ENCODE results near the gene SRRM3. TPM values are rescaled to one million over a fixed set of nuclear protein-coding genes. Genes with fewer than 3 reads are reported as not detected.
"Not testable (repeated sequence)": the region's sequence is repeated elsewhere in the genome, so short reads cannot be mapped to it uniquely, and the experiment has no call there.

The SRRM3 gene
- total RNA-seq, 4 donors from 2014 or later, result 8.0 to 22.4 (median 10.8) TPM

- no peak overlapping the region for H3K4me3 ChIP-seq
- no peak for TF ChIP-seq POLR2A (IDR thresholded peaks at IDR 0.05)
- TF ChIP-seq, protein P1, sequence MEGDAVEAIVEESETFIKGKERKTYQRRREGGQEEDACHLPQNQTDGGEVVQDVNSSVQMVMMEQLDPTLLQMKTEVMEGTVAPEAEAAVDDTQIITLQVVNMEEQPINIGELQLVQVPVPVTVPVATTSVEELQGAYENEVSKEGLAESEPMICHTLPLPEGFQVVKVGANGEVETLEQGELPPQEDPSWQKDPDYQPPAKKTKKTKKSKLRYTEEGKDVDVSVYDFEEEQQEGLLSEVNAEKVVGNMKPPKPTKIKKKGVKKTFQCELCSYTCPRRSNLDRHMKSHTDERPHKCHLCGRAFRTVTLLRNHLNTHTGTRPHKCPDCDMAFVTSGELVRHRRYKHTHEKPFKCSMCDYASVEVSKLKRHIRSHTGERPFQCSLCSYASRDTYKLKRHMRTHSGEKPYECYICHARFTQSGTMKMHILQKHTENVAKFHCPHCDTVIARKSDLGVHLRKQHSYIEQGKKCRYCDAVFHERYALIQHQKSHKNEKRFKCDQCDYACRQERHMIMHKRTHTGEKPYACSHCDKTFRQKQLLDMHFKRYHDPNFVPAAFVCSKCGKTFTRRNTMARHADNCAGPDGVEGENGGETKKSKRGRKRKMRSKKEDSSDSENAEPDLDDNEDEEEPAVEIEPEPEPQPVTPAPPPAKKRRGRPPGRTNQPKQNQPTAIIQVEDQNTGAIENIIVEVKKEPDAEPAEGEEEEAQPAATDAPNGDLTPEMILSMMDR (IDR thresholded peaks at IDR 0.05), result no peak
- WGBS, 2 donors, result 90 to 94% methylated on average over 6 to 9 of the region's 19 CpGs
- no peaks in the 10 kb centered on the region for H3K9me3 ChIP-seq
- no peaks in the 10 kb centered on the region for H3K36me3 ChIP-seq
- H3K27me3 ChIP-seq, result no peaks in the 10 kb centered on the region
- H3K4me1 ChIP-seq, result peaks cover 3 to 13% (median 6%) of the 10 kb centered on the region in 3 donors
- no peak for DNase-seq
- intact Hi-C loops (cut with DNase I), result no loop called here
- H3K27ac ChIP-seq, result peak overlapping the region in 3 of 4 donors; percentile 73 to 90 (median 89)
Observed at GRCh38 chr7:76165106-76165972, 36.4 kb upstream of the SRRM3 start.

- no peak for TF ChIP-seq POLR2A (IDR thresholded peaks at IDR 0.05)
- TF ChIP-seq, protein P1 (IDR thresholded peaks at IDR 0.05), result no peak
- no peak for DNase-seq
- peak overlapping the region; percentile 52 to 83 (median 73) for H3K4me3 ChIP-seq
- WGBS, 2 donors, result 57 to 73% methylated on average over 14 to 15 of the region's 15 CpGs
- no peaks in the 10 kb centered on the region for H3K36me3 ChIP-seq
- H3K27ac ChIP-seq, result peak overlapping the region; percentile 73 to 90 (median 89)
- no peaks in the 10 kb centered on the region for H3K9me3 ChIP-seq
- intact Hi-C loops (cut with DNase I), result no loop called here
- H3K4me1 ChIP-seq, result peaks cover 3 to 13% (median 6%) of the 10 kb centered on the region in 3 donors
- H3K27me3 ChIP-seq, result no peaks in the 10 kb centered on the region
Observed at GRCh38 chr7:76165973-76166403, 35.7 kb upstream of the SRRM3 start.

DNA sequence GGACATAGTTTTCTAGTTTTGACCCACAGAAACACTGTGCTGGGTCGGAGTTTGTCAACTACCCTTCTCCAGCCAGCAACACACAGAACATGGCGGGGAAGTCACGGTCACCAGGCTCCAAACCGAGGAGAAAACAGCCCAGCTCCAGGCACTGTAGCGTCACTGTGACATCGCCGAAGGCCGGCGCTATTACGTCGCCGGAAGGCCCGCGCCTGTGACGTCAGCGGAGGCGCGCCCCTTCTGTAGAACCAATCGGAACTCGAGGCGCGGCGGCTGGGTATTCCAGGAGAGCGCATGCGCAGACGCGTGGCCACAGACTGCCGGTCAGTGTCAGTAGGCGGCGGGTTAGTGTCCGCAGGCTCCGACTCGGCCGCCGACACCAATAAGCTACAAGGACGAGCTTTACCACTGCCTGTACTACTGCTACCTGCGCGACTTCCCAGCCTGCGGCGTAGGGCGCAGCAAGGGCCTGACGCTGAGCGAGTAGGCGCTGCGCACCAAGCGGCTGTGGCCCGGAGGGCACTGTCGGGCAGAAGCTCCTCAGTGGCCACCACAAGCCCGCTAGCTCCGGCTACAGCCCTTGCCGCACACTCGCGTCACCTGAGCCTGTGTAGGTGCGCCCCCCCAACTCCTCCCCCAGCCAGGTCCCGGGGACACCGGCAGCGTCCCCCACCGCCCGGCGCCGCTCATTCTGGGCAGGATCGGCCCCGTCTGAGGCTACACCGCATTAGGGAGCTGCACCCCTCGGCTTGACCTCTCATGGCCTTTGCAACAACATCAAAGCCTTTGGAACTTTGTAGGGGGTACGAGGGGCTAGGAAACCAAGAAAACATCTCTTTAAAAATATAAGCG lies 35.1 kb upstream of the SRRM3 start:
- DNase-seq, result peak; percentile 76
- Histone ChIP-seq H3K4me3 (peak overlapping the region; percentile 52 to 83 (median 73)), H3K27ac (peak overlapping the region; percentile 73 to 90 (median 89)), H3K36me3 (no peaks in the 10 kb centered on the region), H3K27me3 (no peaks in the 10 kb centered on the region), H3K4me1 (peaks cover 3 to 13% (median 6%) of the 10 kb centered on the region in 3 donors), H3K9me3 (no peaks in the 10 kb centered on the region)
- intact Hi-C loops (cut with DNase I), result no loop called here
- TF ChIP-seq, protein P1 (IDR thresholded peaks at IDR 0.05), result peak in 2 of 6 experiments; percentile 32 to 33
- TF ChIP-seq POLR2A (IDR thresholded peaks at IDR 0.05), result peak in 3 of 4 donors; percentile 69 to 89 (median 81)
- 1% methylated on average over 13 to 19 of the region's 67 CpGs for WGBS, 2 donors

DNA sequence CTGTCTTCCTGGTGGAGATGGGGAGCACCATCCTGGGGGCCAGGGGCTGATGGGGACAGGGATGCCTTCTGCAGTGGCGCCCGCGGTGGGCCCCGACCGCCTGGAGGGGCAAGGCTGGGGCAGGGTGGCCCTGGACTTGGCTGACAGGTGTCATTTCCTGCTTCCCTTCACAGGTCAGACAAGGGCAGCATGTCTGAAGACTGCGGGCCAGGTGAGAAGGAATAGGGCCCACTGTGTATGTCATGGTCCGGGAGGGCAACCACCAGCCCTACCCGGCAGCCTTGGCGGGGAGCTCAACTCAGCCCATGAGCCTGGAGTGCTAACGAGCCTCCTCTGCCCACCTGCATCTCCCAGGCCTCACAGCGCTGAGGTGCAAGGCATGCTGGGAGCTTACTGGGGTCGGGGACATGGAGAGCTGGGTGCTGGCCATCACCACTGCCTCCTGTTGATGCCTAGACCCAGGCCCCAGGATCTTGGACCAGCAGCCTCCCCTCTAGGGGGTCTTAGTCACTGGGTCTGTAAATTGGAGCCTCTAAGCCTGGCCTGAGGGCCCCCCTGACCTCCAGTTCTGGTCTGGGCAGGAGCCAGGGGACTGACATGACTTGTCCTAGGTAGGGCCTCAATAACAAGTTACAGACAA lies 28.0 kb upstream of the SRRM3 start:
- no peak for DNase-seq
- Histone ChIP-seq H3K4me3 (no peak overlapping the region), H3K9me3 (no peaks in the 10 kb centered on the region), H3K27me3 (no peaks in the 10 kb centered on the region), H3K36me3 (no peaks in the 10 kb centered on the region), H3K4me1 (peaks cover 0 to 9% (median 5%) of the 10 kb centered on the region in 3 donors), H3K27ac (no peak overlapping the region)
- no CpG with 5 or more reads among the region's 12 CpGs for WGBS, 2 donors
- intact Hi-C loops (cut with DNase I), result no loop called here
- TF ChIP-seq, protein P1 (IDR thresholded peaks at IDR 0.05), result no peak

GRCh38 chr7:76176951-76177350 lies 24.7 kb upstream of the SRRM3 start:
- not testable (repeated sequence) for H3K27me3 ChIP-seq, H3K27ac ChIP-seq, H3K4me3 ChIP-seq, H3K9me3 ChIP-seq, H3K36me3 ChIP-seq, H3K4me1 ChIP-seq, DNase-seq
- intact Hi-C loops (cut with DNase I), result loop anchor here (5.0 kb wide), 1 partner anchor 140 kb away; no protein-coding TSS in a partner anchor
- WGBS, 2 donors, result 78 to 79% methylated on average over 6 of the region's 11 CpGs

Measured in esophagus squamous epithelium (tissue), 5 donors.